Right forelimb (tissue), 1 donor: ENCODE measurements around the gene CA10.

Experiments used
- DNase-seq: peaks from one replicate; pipeline ENCODE4 v3.0.0-alpha.2; 2018

The CA10 gene

GRCh38 chr17:51855806-51856205, 302.7 kb downstream of the CA10 start:
- DNase-seq = no peak

- DNase-seq = no peak
These were observed 304.7 kb downstream of the CA10 start for GRCh38 chr17:51853857-51854256.

GRCh38 chr17:51852603-51853002, 305.9 kb downstream of the CA10 start:
- DNase-seq = no peak

GRCh38 chr17:51850201-51850600, 308.3 kb downstream of the CA10 start:
- DNase-seq = no peak

GRCh38 chr17:51848451-51848850, 310.1 kb downstream of the CA10 start:
- no peak for DNase-seq

- DNase-seq = no peak
These were observed 311.9 kb downstream of the CA10 start for GRCh38 chr17:51846566-51846965.

GRCh38 chr17:51845776-51846175, 312.7 kb downstream of the CA10 start:
- DNase-seq = no peak

- no peak for DNase-seq
These were observed 315.8 kb downstream of the CA10 start for GRCh38 chr17:51842763-51843162.

- no peak for DNase-seq
These were observed 316.8 kb downstream of the CA10 start for GRCh38 chr17:51841669-51842068.

GRCh38 chr17:51840688-51841087, 317.8 kb downstream of the CA10 start:
- DNase-seq = no peak

- no peak for DNase-seq
These were observed 324.9 kb downstream of the CA10 start for GRCh38 chr17:51833620-51834019.

- DNase-seq = no peak
These were observed 325.5 kb downstream of the CA10 start for GRCh38 chr17:51833045-51833444.

- no peak for DNase-seq
These were observed 327.6 kb downstream of the CA10 start for GRCh38 chr17:51830886-51831285.

- no peak for DNase-seq
These were observed 328.1 kb downstream of the CA10 start for GRCh38 chr17:51830451-51830850.

GRCh38 chr17:51828901-51829300, 329.6 kb downstream of the CA10 start:
- DNase-seq = no peak

- DNase-seq = no peak
These were observed 331.4 kb downstream of the CA10 start for GRCh38 chr17:51827140-51827539.

- no peak for DNase-seq
These were observed 337.7 kb downstream of the CA10 start for GRCh38 chr17:51820766-51821165.

- no peak for DNase-seq
These were observed 338.3 kb downstream of the CA10 start for GRCh38 chr17:51820252-51820651.

GRCh38 chr17:51819341-51820219, 338.9 kb downstream of the CA10 start:
- no peak for DNase-seq

GRCh38 chr17:51818777-51819176, 339.7 kb downstream of the CA10 start:
- DNase-seq = no peak

- no peak for DNase-seq
These were observed 340.6 kb downstream of the CA10 start for GRCh38 chr17:51817955-51818354.

GRCh38 chr17:51817117-51817516, 341.4 kb downstream of the CA10 start:
- no peak for DNase-seq

GRCh38 chr17:51815097-51815496, 343.4 kb downstream of the CA10 start:
- DNase-seq = no peak

- no peak for DNase-seq
These were observed 344.0 kb downstream of the CA10 start for GRCh38 chr17:51814521-51814920.

- DNase-seq = no peak
These were observed 344.7 kb downstream of the CA10 start for GRCh38 chr17:51813784-51814174.
